BLaER1 treated with 17β-estradiol and CSF1 and Interleukin-3, amounts not matched to agents 10 nM and 100 nM (cell line): ENCODE results near the gene ZNF212.
"Not testable (repeated sequence)": the region's sequence is repeated elsewhere in the genome, so short reads cannot be mapped to it uniquely, and the experiment has no call there.

Source experiments
- H3K27ac ChIP-seq, 11 experiments: shearing (Covaris generic); formaldehyde crosslinking; 2 replicates each; pipeline ENCODE4 v1.8.1; 2022
- H3K27me3 ChIP-seq, 11 experiments: shearing (Covaris generic); formaldehyde crosslinking; 2 replicates each; pipeline ENCODE4 v1.8.1; 2022
- H3K36me3 ChIP-seq, 11 experiments: shearing (Covaris generic); formaldehyde crosslinking; 2 replicates each; pipeline ENCODE4 v1.8.1; 2022
- H3K4me1 ChIP-seq, 10 experiments: shearing (Covaris generic); formaldehyde crosslinking; 2 replicates each; pipeline ENCODE4 v1.8.1; 2022
- H3K4me2 ChIP-seq, 11 experiments: shearing (Covaris generic); formaldehyde crosslinking; 2 replicates each; pipeline ENCODE4 v1.8.1; 2022
- H3K4me3 ChIP-seq, 10 experiments: shearing (Covaris generic); formaldehyde crosslinking; 2 replicates each; pipeline ENCODE4 v1.8.1; 2022
- H3K9ac ChIP-seq, 11 experiments: shearing (Covaris generic); formaldehyde crosslinking; 2 replicates each; pipeline ENCODE4 v1.8.1; 2022
- H3K9me3 ChIP-seq, 11 experiments: shearing (Covaris generic); formaldehyde crosslinking; replicated peaks in 1 of 11; 2 replicates each; pipeline ENCODE4 v1.8.1; 2022
- H4K20me1 ChIP-seq, 11 experiments: shearing (Covaris generic); formaldehyde crosslinking; 2 replicates each; pipeline ENCODE4 v1.8.1; 2022
- Cebpa-rat ChIP-seq, 11 experiments: shearing (Covaris generic); IDR thresholded peaks; 2 replicates each; pipeline ENCODE4 v1.8.1; 2022

ZNF212 gene

DNA sequence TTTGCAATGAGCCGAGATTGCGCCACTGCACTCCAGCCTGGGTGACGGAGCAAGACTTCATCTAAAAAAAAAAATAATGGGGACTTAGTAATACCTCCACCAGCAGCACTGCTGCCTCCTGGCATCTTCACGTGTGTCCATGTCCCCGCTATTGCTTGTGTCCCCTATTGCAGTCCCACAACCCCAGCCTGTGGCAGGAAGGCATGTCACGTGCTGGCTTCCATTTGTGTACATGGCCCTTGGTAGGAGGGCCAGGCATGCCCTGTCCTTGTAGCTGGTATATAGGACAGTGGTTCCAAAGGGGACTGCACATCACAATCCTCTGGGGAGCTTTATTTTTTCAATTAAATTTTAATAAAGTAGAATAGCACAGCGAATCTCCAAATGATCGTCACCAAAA lies 28.3 kb downstream of the ZNF212 start:
- Histone ChIP-seq H3K27me3 (no peaks in the 10 kb centered on the region), H3K27ac (no peak overlapping the region), H3K9me3 (no peaks in the 10 kb centered on the region), H3K4me2 (no peak overlapping the region), H3K9ac (no peak overlapping the region), H4K20me1 (peaks cover 0 to 10% (median 0%) of the 10 kb centered on the region in 11 experiments; a peak in 6 of 22 replicates), H3K4me3 (no peak overlapping the region), H3K36me3 (peaks cover 52 to 74% (median 62%) of the 10 kb centered on the region in 11 experiments), H3K4me1 (peaks cover 2 to 15% (median 4%) of the 10 kb centered on the region in 10 experiments; a peak in 19 of 20 replicates)
- no peak for TF ChIP-seq Cebpa-rat (IDR thresholded peaks at IDR 0.05)

DNA sequence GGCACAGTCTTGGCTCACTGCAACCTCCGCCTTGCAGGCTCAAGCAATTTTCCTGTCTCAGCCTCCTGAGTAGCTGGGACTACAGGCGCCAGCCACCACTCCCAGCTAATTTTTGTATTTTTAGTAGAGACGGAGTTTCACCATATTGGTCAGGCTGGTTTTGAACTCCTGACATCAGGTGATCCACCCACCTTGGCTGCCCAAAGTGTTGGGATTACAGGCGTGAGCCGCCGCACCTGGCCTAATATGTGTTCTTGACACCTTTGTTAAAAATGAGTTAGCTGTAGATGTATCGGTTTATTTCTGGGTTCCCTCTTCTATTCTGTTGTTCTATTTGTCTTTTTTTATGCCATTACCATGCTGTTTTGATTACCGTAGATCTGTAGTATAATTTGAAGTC lies 35.0 kb downstream of the ZNF212 start:
- peaks cover 0 to 14% (median 0%) of the 10 kb centered on the region in 11 experiments; a peak in 2 of 22 replicates for H4K20me1 ChIP-seq
- not testable (repeated sequence) for H3K27me3 ChIP-seq, H3K4me2 ChIP-seq, H3K4me1 ChIP-seq, H3K4me3 ChIP-seq, H3K27ac ChIP-seq, H3K9ac ChIP-seq
- peaks cover 5 to 14% (median 7%) of the 10 kb centered on the region in 11 experiments; a peak in 15 of 22 replicates for H3K9me3 ChIP-seq
- peaks cover 67 to 97% (median 81%) of the 10 kb centered on the region in 11 experiments for H3K36me3 ChIP-seq

DNA sequence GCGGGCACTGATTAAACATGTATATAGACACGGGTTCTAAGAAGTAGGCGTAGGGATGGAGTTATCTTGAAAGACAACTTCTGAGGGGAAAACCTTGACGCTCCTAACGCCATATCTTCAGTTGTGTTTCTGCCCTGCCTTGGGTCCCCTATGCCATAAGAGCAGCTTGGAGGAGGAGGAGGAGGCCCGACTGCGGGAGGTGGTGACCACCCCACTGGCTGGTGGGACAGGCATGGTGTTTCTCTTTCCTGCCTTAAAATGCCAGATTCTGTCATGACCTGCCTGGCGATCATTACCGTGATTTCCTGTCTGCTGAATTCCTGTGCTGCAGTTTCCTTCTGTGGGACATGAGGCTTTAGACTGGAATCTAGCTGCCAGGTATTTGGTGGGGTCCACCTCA lies 38.4 kb downstream of the ZNF212 start:
- H3K9me3 ChIP-seq, result peaks cover 5 to 14% (median 7%) of the 10 kb centered on the region in 11 experiments; a peak in 15 of 22 replicates
- H4K20me1 ChIP-seq, result peaks cover 0 to 6% (median 0%) of the 10 kb centered on the region in 11 experiments; a peak in 3 of 22 replicates
- TF ChIP-seq Cebpa-rat (IDR thresholded peaks at IDR 0.05), result no peak
- no peaks in the 10 kb centered on the region for H3K4me1 ChIP-seq
- no peak overlapping the region for H3K27ac ChIP-seq
- H3K9ac ChIP-seq, result 0 out of 22 replicates have a peak overlapping the region, but pooled peaks of 1 of the 11 experiments have one; percentile 9
- H3K27me3 ChIP-seq, result no peaks in the 10 kb centered on the region
- H3K4me3 ChIP-seq, result no peak overlapping the region
- no peak overlapping the region for H3K4me2 ChIP-seq
- peaks cover 60 to 88% (median 84%) of the 10 kb centered on the region in 11 experiments for H3K36me3 ChIP-seq

DNA sequence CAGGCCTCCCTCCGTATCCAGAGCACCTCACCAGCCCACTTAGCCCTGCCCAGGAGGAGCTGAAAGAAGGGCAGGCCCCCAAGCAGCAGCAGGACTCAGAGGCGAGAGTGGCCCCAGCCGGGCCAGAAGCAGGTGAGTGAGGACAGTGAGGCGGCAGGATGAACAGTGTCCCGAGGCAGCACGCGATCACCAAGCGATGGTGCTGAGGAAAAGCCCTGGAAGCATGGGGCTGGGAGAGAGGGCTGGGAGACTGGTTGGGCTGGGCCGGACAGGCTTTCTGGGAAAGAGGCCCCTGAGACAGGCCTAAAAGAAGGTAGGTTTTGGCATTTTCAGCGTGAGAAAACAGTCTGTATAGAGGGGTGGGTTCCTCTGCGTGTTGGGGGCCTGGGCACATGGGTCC lies 38.9 kb downstream of the ZNF212 start:
- peaks cover 54 to 83% (median 78%) of the 10 kb centered on the region in 11 experiments for H3K36me3 ChIP-seq
- H3K4me1 ChIP-seq, result no peaks in the 10 kb centered on the region
- H3K27ac ChIP-seq, result no peak overlapping the region; a peak in 1 of 22 replicates
- no peak overlapping the region for H3K9ac ChIP-seq
- peaks cover 5 to 14% (median 7%) of the 10 kb centered on the region in 11 experiments; a peak in 15 of 22 replicates for H3K9me3 ChIP-seq
- no peak overlapping the region for H3K4me2 ChIP-seq
- no peak overlapping the region for H3K4me3 ChIP-seq
- no peaks in the 10 kb centered on the region for H3K27me3 ChIP-seq
- TF ChIP-seq Cebpa-rat (IDR thresholded peaks at IDR 0.05), result no peak
- H4K20me1 ChIP-seq, result peaks cover 0 to 10% (median 0%) of the 10 kb centered on the region in 11 experiments; a peak in 3 of 22 replicates

DNA sequence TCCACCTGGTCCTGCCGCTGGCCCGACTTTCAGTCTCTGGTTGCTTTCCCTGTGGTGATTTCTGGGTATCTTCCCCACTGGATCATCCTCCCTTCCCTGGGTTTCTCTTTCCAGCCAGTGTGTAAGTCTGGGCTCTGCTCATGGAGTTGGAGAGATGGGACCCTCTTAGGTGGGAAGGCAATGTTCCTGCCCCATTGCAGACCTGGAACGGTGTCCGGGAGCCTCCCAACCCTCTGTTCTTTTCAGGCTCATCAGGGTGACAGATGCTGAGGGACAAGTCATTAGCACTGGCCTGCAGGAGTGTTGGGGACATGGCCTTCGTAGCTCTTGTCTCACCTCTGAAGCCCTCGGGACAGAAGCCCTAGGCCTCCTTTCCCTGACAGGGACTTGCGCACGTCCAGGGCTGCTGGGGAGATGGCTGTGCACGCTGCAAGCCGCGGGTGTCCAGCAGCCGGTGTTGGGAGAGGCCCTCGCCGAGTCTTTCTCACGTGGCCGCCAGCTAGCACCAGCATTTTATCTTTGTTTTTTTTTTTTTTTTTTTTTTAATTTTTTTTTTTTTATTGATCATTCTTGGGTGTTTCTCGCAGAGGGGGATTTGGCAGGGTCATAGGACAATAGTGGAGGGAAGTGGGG lies 39.8 kb downstream of the ZNF212 start:
- TF ChIP-seq Cebpa-rat (IDR thresholded peaks at IDR 0.05), result no peak
- no peak overlapping the region for H3K9ac ChIP-seq
- H3K4me1 ChIP-seq, result peaks cover 0 to 6% (median 1%) of the 10 kb centered on the region in 10 experiments; a peak in 11 of 20 replicates
- peaks cover 0 to 17% (median 4%) of the 10 kb centered on the region in 11 experiments; a peak in 8 of 22 replicates for H4K20me1 ChIP-seq
- no peak overlapping the region for H3K4me3 ChIP-seq
- no peak overlapping the region for H3K27ac ChIP-seq
- H3K4me2 ChIP-seq, result no peak overlapping the region
- peaks cover 0 to 6% (median 0%) of the 10 kb centered on the region in 11 experiments; a peak in 2 of 22 replicates for H3K27me3 ChIP-seq
- H3K36me3 ChIP-seq, result peaks cover 48 to 78% (median 72%) of the 10 kb centered on the region in 11 experiments
- peaks cover 5 to 10% (median 6%) of the 10 kb centered on the region in 11 experiments; a peak in 15 of 22 replicates for H3K9me3 ChIP-seq

DNA sequence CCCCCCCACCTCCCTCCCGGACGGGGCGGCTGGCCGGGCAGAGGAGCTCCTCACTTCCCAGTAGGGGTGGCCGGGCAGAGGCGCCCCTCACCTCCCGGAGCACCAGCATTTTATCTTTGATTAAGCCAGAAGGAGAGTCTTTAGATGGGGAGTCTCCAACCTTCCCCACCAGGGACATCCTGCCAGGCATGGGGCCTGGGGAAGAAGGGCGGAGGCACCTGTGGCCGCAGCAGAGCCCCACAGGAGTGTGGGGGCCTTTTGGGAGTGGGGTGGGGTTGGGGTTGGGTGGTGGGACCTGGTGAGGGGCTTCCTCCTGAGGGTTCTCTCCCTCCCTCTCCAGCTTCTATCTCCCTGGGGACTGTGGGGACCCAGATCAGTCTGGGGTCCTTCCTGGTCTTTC lies 40.7 kb downstream of the ZNF212 start:
- no peak overlapping the region for H3K27ac ChIP-seq
- H3K36me3 ChIP-seq, result peaks cover 41 to 70% (median 64%) of the 10 kb centered on the region in 11 experiments
- no peak overlapping the region for H3K4me3 ChIP-seq
- no peak overlapping the region for H3K4me2 ChIP-seq
- H3K9me3 ChIP-seq, result 0 out of 22 replicates have a peak, but pooled peaks cover 0 to 2% (median 0%) of the 10 kb centered on the region in 11 experiments
- peaks cover 0 to 23% (median 7%) of the 10 kb centered on the region in 11 experiments; a peak in 8 of 22 replicates for H4K20me1 ChIP-seq
- H3K9ac ChIP-seq, result no peak overlapping the region
- no peak for TF ChIP-seq Cebpa-rat (IDR thresholded peaks at IDR 0.05)
- peaks cover 6 to 14% (median 10%) of the 10 kb centered on the region in 10 experiments; a peak in 16 of 20 replicates for H3K4me1 ChIP-seq
- H3K27me3 ChIP-seq, result peaks cover 0 to 15% (median 0%) of the 10 kb centered on the region in 11 experiments; a peak in 4 of 22 replicates

DNA sequence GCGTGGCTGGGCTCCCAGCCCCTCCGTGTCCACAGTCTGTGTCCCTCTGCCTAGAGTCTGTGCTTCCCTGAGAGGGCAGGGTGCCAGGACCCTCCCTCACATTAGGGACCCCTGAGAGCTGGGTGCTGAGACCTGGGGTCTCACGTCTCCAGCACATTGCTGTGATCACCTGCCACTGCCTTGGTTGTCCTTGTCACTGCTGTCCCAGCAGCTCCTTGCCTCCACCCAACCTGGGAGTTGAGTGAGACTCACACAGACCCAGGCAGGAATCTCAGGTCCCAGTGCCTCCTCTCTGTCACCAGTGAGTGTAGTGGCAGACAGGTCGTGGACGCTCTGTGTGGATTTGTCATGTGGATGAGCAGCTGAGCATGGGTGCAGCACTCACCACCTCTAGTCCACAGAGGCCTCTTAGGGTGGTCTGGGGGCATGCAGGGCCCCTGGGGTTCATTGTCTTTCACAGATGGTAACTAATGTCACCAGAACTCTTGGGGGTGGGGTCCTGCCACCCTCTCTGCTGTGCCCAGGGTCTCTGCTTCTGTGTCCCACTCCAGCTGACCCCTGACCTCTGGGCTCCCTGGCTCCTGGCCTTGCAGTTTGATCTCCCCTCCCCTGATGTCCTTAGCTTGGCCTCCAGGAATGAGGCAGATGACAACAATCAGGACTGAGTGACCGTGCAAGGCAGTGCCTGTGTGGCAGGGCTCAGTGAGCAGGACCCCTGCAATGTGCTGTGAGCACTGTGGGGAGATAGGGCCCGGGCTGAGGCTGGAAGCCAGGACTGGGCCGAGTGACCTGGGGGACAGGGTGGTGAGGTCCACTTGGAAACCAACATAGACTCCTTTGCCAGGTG lies 41.4 kb downstream of the ZNF212 start:
- no peak overlapping the region for H3K27ac ChIP-seq
- peaks cover 0 to 23% (median 7%) of the 10 kb centered on the region in 11 experiments; a peak in 8 of 22 replicates for H4K20me1 ChIP-seq
- H3K36me3 ChIP-seq, result peaks cover 34 to 63% (median 56%) of the 10 kb centered on the region in 11 experiments
- no peak overlapping the region for H3K9ac ChIP-seq
- no peak overlapping the region for H3K4me3 ChIP-seq
- TF ChIP-seq Cebpa-rat (IDR thresholded peaks at IDR 0.05), result no peak
- H3K4me1 ChIP-seq, result peaks cover 12 to 22% (median 17%) of the 10 kb centered on the region in 10 experiments; a peak in 19 of 20 replicates
- H3K27me3 ChIP-seq, result peaks cover 0 to 17% (median 0%) of the 10 kb centered on the region in 11 experiments; a peak in 4 of 22 replicates
- H3K9me3 ChIP-seq, result no peaks in the 10 kb centered on the region
- H3K4me2 ChIP-seq, result no peak overlapping the region

DNA sequence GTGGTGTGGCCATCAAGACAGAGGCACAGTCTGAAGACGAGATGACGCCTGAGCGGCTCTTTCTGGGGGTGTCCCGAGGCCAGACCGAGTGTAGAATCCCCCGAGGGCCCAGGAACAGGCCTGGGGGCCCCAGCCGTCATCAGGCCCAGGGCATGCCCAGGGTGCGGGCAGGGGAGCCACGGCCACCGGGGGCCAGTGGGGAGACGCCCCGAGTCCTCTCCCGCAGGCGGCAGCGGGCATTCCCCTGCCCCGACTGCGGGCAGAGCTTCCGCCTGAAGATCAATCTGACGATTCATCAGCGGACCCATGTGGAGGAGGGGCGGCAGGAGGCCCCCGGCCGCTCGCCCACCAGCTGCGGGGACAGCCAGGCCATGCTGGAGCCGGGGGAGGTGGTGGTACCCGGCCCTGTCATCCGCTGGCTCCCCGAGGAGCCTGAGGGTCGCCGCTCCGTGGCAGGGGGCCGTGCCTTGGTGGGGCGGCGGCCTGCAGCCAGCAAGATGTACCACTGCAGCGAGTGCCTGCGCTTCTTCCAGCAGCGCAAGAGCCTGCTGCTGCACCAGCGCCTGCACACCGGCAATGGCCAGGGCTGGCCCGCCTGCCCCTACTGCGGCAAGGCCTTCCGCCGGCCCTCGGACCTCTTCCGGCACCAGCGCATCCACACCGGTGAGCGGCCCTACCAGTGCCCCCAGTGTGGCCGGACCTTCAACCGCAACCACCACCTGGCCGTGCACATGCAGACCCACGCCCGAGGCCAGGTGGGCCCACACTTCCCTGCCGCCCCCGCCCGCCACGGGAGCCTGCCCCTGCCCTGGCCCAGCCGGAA lies 42.3 kb downstream of the ZNF212 start:
- peaks cover 0 to 17% (median 0%) of the 10 kb centered on the region in 11 experiments; a peak in 4 of 22 replicates for H3K27me3 ChIP-seq
- peaks cover 0 to 23% (median 7%) of the 10 kb centered on the region in 11 experiments; a peak in 8 of 22 replicates for H4K20me1 ChIP-seq
- no peak overlapping the region for H3K4me2 ChIP-seq
- peaks cover 28 to 54% (median 48%) of the 10 kb centered on the region in 11 experiments for H3K36me3 ChIP-seq
- no peak overlapping the region for H3K4me3 ChIP-seq
- peaks cover 15 to 30% (median 24%) of the 10 kb centered on the region in 10 experiments; a peak in 19 of 20 replicates for H3K4me1 ChIP-seq
- H3K9me3 ChIP-seq, result no peaks in the 10 kb centered on the region
- TF ChIP-seq Cebpa-rat (IDR thresholded peaks at IDR 0.05), result no peak
- no peak overlapping the region for H3K27ac ChIP-seq
- no peak overlapping the region; a peak in 1 of 22 replicates for H3K9ac ChIP-seq
